Erythroblast (primary cell): ENCODE measurements around the gene SMYD4.

Experiments
- GATA1 ChIP-seq: IDR thresholded peaks from 2 replicates; pipeline ENCODE4 v1.6.1; 2011; ENCODE audit warnings: low read depth, mild to moderate bottlenecking, control low read depth, low read length, moderate library complexity
- POLR2A ChIP-seq: IDR thresholded peaks from 2 replicates; pipeline ENCODE4 v1.6.1; 2011; ENCODE audit warnings: mild to moderate bottlenecking, low read length

DNA sequence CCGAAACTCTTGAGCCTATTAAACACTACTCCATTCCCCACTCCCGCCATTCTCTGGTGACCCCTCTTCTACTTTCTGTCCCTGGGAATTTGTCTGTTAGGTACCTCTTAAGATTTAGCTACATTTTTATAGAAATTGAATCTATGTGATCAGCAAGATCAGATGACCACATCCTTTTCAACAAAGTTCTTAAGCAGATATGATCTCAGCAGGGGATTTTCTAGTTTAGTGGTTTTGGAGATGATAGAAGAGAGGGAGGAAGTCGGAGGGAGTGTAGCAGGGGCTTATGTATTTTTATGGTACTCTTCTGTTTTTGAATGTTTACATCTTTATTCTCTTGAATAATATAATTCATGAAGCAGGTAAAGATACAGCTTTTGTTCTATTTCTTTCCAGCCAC, 40.9 kb upstream of the SMYD4 start:
- TF ChIP-seq POLR2A (no peak), GATA1 (no peak)
